Stimulated activated CD8-positive, alpha-beta memory T cell treated with anti-CD3 and anti-CD28 coated beads, Interleukin-4, amount 100 ng/mL, for 4 hours (primary cell): ENCODE results near the gene SLN.

Experiments
- DNase-seq, 2 donors: peaks; one replicate each; pipeline ENCODE4 v3.0.0-alpha.2; 2020; ENCODE audit warnings: low read depth in 2 of 2, low spot score in 1 of 2

Gene SLN

GRCh38 chr11:107688322-107688918, 23.4 kb downstream of the SLN start:
- DNase-seq, result no peak

GRCh38 chr11:107683807-107684206, 28.0 kb downstream of the SLN start:
- no peak for DNase-seq

- DNase-seq, result no peak
These were observed 28.8 kb downstream of the SLN start for GRCh38 chr11:107683061-107683460.

GRCh38 chr11:107682572-107682971, 29.3 kb downstream of the SLN start:
- no peak for DNase-seq

GRCh38 chr11:107682171-107682570, 29.7 kb downstream of the SLN start:
- DNase-seq, result no peak

- DNase-seq, result no peak
These were observed 32.4 kb downstream of the SLN start for GRCh38 chr11:107679255-107680024.

- DNase-seq, result no peak
These were observed 33.3 kb downstream of the SLN start for GRCh38 chr11:107678632-107678971.

- DNase-seq, result no peak
These were observed 33.8 kb downstream of the SLN start for GRCh38 chr11:107677924-107678631.

GRCh38 chr11:107676336-107677057, 35.4 kb downstream of the SLN start:
- DNase-seq, result no peak

- DNase-seq, result no peak
These were observed 36.0 kb downstream of the SLN start for GRCh38 chr11:107675902-107676301.

- no peak for DNase-seq
These were observed 41.8 kb downstream of the SLN start for GRCh38 chr11:107669893-107670601.

- no peak for DNase-seq
These were observed 42.6 kb downstream of the SLN start for GRCh38 chr11:107669191-107669740.

- no peak for DNase-seq
These were observed 44.8 kb downstream of the SLN start for GRCh38 chr11:107666911-107667613.

- no peak for DNase-seq
These were observed 46.8 kb downstream of the SLN start for GRCh38 chr11:107665018-107665417.

- no peak for DNase-seq
These were observed 50.2 kb downstream of the SLN start for GRCh38 chr11:107661656-107662055.

- no peak for DNase-seq
These were observed 51.8 kb downstream of the SLN start for GRCh38 chr11:107660066-107660465.

- no peak for DNase-seq
These were observed 52.5 kb downstream of the SLN start for GRCh38 chr11:107659310-107659709.
